Right lobe of liver (tissue), 4 donors: ENCODE data around the gene MOXD1.

Source experiments
- CTCF ChIP-seq, 4 donors: fragments of 200-600 bp in 3 of 4; fragments of 450-650 bp in 1 of 4; IDR thresholded peaks; one replicate each; pipeline versions ENCODE4 v1.5.1 to v1.8.0; 2016 to 2022; ENCODE audit warnings: antibody characterized with exemption in 4 of 4, mild to moderate bottlenecking in 2 of 4
- POLR2A ChIP-seq: fragments of 450-650 bp; IDR thresholded peaks from one replicate; pipeline ENCODE4 v1.6.1; 2017; ENCODE audit warnings: antibody characterized with exemption, mild to moderate bottlenecking
- donor health status: DM: no; HTN: no; CAD: no.
- donor health status: DM: no; HTN: no; CAD: no.
- donor health status: DM: no; HTN: yes; CAD: no.

- TF ChIP-seq CTCF (IDR thresholded peaks at IDR 0.05) = no peak
- no peak for TF ChIP-seq POLR2A
Measured at GRCh38 chr6:132425176-132425575, 23.9 kb upstream of the MOXD1 start.
